Measurements from ENCODE around the gene KCNJ14.

- TF ChIP-seq GATA2 (IDR thresholded peaks at IDR 0.05; ENCODE audit: insufficient read depth, insufficient read length, low read depth, low read length) (no peak), CTCF (IDR thresholded peaks at IDR 0.05; ENCODE audit: extremely low read depth in 1 of 2, insufficient read depth in 1 of 2, low read depth in 1 of 2, low read length in 2 of 2) (no peak), EZH2 (IDR thresholded peaks at IDR 0.05; ENCODE audit: borderline replicate concordance, low read depth, low read length, severe bottlenecking) (no peak), POLR2AphosphoS5 (IDR thresholded peaks at IDR 0.05; ENCODE audit: insufficient read depth, low read depth, low read length) (no peak)
Measured at GRCh38 chr19:48433337-48433736, 22.0 kb upstream of the KCNJ14 start.
